Hematopoietic multipotent progenitor cell treated with erythropoietin and hydrocortisone succinate and interleukin-3 and kit ligand, for 8 days (in vitro differentiated cells): ENCODE data around the gene SNX21.
"Not testable (repeated sequence)": the region's sequence is repeated elsewhere in the genome, so short reads cannot be mapped to it uniquely, and the experiment has no call there.

Experiments
- DNase-seq: peaks from one replicate; pipeline ENCODE4 v3.0.0-alpha.2; 2015

The SNX21 gene

DNA sequence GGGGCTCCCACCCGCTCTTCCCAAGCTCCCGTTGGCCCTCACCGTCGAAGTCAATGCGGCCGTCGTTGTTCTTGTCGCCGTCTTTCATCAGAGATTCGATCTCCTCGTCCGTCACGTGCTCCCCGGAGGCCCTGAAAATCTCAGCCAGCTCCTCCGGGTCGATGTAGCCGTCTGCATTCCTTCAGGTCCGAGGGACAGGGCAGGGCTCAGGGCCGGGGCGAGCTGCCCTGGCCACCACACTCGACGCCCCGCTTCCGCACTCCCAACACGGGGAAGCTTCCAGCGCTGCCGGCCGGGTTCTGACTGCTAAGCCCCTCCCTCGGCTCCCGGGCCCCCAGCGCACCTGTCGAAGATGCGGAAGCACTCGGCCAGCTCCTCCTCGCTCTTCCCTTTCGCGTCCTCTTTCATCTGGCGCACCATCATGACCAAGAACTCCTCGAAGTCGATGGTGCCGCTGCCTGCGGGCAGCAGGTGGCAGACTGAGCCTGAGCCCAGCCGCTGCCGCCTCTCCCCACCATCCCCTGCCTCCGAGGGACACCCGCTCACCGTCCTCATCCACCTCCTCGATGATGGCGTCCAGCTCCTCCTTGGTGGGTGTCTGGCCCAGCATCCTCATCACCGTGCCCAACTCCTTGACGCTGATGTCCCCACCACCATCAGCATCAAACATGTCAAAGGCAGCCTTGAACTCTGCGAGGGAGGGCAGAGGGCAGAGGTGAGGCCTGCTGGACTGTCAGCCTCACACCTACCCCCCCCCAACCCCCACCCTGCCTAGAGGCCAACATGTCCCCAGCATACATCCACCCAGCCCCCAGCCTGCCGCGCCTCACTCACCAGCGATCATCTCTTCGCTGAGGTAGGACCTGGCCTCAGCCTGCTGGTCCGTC is 9.4 kb upstream of the SNX21 start:
- peak; percentile 68 for DNase-seq

DNA sequence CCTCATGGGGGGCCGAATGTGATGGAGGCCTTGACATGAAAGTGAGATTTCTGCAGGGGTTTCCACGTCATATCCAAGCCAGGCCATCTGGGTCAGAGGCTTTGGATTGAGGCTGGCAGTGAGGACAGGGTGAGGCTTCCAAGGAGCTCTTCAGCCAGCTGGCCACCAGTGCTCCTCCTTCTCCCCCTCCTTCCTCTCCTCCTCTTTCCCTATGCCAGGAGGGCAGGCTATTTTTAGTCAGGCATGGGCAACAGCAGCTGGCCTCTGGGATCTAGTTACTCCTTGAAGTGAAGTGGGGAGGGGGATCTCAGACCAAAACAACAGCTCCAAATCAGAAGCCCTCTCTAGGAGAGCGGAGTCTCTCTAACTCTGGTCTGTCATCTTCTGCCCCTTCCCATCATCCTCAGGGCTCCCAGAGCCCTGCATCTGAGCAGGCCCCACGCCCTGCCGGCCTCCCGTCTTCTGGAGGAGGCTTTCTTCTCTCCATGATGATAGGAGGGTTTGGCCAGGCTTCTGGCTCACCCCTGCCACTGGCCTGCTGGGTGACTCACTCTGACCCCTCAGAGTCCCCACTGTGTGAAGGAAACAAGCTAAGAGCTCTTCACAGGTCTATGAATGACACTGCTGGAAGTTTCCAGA is 7.1 kb upstream of the SNX21 start:
- no peak for DNase-seq

DNA sequence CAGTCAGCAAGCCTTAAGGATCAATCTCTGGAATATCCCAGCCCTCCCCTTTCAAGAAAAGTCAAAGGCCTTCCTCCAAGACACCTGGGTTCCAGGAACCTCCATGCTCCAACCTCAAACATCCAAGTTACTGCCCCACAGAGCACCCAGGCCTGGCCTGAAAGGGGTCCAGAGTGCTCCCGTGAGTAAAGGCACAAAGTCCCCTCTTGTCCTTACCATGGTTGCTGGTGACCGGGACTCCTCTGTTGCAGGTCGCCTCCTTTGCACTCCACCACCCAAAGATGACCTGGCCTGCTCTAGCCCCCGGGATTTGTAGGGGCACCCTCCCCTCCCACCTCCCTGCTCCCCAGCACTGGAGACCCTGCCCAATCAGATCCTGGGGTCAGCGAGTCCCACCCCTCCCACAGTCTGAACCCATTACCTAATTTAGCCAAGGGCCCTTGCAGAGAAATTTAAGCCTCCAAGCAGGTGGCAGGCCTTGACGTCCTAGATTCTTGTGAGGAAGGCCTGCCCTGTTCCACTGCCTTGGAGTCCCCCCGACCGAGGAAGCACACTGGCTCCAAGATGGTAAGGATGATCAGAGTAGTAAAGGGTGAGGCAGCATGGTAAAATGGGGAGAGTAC is 6.5 kb upstream of the SNX21 start, which contains the start of gene TNNC2:
Gene TNNC2, minus strand, starts transcription at position 283 of the 623 bp plus-strand sequence. Its CDS starts 64 bp downstream, at position 219.
- DNase-seq, result no peak

- no peak for DNase-seq
Observed at GRCh38 chr20:45827712-45828111, 5.9 kb upstream of the SNX21 start.

GRCh38 chr20:45828589-45828988 is 5.0 kb upstream of the SNX21 start:
- DNase-seq, result no peak

DNA sequence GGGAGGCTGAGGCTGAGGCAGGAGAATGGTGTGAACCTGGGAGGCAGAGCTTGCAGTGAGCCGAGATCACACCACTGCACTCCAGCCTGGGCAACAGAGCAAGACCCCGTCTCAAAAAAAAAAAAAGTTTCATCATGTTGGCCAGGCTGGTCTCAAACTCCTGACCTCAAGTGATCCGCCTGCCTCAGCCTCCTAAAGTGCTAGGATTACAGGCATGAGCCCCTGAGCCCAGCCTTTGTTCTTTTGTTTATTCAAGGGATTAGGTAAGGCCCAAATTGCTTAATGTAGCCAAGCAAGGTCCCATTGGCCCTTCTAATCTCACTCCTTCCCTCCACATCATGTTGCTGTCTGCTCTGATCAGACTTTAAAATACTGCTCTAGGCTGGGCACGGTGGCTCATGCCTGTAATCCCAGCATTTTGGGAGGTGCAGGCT is 3.9 kb upstream of the SNX21 start:
- DNase-seq, result not testable (repeated sequence)

DNA sequence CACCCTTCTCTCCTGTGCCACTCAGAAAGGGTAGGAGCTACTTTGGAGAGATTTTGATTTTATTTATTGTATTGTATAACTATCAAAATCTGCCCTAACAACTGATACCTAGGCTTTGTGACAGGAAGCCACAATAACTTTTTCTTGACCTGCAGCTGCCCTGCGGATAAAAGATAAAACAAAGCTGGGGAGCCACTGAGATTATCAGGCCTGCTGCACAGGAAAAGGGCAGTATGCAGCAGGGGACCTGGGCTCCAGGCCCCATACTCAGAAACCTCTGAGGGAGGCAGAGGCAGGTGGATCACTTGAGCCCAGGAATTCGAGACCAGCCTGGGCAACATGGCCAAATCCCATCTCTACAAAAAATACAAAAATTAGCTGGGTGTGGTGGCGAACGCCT is 980 bp upstream of the SNX21 start:
- DNase-seq, result peak; percentile 20

DNA sequence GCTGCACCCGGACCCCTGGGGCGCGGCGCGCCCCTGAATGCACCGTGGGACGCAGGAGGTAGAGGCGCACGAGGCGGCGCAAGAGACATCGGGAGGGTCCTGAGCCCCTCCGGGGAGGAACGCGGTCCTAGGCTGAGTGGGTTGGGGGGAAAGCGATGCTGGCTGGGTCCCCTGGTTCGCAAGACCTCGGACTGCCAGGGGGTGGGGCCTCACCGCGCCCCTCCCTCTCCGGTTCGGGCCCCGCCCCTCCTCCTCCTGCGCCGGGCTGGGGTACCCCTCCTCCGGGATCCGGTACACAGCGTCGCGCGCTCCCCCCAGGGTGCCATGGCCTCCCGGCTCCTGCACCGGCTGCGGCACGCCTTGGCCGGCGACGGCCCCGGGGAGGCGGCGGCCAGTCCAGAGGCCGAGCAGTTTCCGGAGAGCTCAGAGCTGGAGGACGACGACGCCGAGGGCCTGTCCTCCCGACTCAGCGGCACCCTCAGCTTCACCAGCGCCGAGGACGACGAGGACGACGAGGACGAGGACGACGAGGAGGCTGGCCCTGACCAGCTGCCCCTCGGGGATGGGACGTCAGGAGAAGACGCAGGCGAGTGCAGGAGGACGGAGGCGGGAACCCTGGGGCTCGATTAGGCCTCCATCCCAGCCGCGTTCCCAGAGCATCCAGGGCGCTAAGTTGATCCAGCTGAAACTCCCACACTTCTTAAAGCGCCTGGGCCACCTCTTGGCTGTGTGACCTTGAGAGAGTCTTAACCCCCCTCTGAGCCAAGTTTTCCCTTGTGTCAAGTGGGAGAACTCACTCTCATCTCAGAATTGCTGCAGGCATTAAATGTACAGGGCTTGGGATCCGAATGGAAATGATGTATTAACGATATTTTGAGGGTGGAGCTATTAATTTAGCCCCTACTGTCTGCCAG is 541 bp downstream of the SNX21 start:
- DNase-seq, result no peak

DNA sequence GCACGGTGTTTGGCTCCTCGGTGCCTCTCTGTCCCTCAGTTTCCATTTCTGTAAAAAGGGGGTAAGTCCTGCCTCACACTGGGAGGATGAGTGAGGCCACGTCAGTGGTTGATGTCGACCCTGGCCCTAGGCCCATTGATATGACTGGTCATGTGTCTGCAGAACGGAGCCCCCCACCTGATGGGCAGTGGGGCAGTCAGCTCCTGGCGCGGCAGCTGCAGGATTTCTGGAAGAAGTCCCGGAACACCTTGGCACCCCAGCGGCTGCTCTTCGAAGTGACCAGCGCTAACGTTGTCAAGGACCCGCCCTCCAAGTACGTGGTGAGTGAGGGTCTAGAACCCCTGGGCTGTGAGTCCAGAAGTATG is 1.2 kb downstream of the SNX21 start:
- no peak for DNase-seq

GRCh38 chr20:45835329-45835765 is 1.7 kb downstream of the SNX21 start:
- no peak for DNase-seq

DNA sequence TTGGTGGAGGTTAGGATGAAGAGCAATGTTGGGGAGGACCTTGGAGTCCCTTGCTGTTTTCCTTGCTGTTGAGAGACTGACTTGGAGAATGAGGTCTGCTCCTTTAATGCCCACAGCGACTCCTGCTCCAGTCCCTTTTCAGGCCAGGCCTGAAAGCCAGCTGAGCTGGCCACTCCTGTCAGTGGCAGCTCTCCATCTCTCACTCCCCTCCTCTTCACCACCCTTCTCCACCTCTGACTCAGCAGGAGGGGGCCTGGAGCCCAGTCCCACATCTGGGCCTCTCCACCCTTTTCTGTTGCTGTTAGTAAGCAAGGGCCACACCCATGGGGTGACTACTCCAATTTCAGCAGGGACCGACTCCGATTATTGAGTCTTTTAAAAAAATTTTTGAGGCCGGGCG is 2.2 kb downstream of the SNX21 start:
- DNase-seq, result peak; percentile 43

DNA sequence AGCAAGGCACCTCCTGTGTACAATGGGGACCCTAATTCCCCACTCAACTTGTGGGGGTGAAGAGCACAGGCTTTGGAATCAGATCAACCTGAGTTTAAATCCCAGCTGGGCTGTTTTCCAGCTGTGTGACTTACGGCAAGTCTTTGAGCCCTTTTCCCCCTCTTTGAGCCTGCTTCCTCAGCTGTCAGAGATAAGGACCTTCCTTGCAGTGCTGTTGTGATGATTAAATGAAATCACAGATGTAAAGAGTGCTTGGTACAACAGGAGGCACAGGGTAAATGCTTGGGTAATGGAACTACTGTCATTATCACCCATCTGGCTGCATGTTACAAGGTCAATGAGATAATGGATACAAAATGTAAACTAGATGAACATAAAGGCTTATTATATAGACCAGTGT is 3.2 kb downstream of the SNX21 start:
- peak; percentile 80 for DNase-seq

- no peak for DNase-seq
Observed at GRCh38 chr20:45840700-45841198, 7.2 kb downstream of the SNX21 start.

- no peak for DNase-seq
Observed at GRCh38 chr20:45841407-45842129, 8.0 kb downstream of the SNX21 start.

DNA sequence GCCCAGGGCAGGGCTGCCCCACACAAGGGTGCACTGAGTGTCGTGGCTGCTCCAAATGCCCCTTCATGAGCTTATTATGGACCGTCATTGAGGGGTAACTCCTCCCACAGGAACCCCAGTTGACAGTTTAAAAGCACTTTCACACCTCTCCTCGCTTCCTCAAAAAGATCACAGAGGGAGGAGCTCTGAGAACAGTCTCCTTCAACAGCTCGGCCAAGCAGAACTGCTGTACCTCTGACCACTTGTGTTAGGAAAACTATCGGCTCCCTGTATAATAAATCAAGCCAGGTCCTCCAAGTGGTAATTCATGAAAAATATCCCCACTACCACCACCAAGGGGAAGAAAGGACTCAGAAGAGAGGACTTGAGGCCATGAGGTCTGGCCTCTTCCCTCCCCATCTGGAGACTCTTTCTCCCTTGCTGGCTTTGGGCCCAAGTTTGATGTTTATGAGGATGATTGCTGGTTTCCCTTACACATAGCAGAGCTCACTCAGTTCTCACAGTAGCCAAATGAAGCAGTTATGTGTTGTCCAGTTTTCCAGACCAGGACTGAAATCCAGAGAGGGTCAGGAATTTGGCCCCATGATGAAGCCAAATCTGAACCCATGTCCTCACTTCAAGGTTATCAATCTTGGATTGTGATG is 8.7 kb downstream of the SNX21 start:
- no peak for DNase-seq

DNA sequence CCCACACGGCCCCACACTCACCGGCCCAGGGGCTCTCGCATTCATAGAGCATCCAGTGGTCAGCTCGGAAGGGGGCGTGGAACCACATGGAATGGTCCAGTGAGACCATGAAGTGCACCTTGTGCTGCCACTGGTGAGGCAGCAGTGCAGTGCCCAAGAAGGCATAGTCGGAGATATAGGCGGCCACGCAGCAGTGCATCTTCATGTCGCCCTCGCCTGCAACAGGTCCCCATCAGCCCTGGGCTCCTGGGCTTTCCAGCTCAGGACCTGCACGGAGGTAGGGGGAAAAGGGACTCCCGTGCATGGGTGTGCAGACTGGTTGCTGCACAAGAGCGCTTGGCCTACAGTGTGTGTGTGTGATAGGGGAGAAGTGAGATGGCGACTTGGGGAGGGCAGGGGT is 9.9 kb downstream of the SNX21 start:
- no peak for DNase-seq

- DNase-seq, result no peak
Observed at GRCh38 chr20:45845452-45845851, 11.9 kb downstream of the SNX21 start.

- no peak for DNase-seq
Observed at GRCh38 chr20:45848421-45848820, 14.8 kb downstream of the SNX21 start.

DNA sequence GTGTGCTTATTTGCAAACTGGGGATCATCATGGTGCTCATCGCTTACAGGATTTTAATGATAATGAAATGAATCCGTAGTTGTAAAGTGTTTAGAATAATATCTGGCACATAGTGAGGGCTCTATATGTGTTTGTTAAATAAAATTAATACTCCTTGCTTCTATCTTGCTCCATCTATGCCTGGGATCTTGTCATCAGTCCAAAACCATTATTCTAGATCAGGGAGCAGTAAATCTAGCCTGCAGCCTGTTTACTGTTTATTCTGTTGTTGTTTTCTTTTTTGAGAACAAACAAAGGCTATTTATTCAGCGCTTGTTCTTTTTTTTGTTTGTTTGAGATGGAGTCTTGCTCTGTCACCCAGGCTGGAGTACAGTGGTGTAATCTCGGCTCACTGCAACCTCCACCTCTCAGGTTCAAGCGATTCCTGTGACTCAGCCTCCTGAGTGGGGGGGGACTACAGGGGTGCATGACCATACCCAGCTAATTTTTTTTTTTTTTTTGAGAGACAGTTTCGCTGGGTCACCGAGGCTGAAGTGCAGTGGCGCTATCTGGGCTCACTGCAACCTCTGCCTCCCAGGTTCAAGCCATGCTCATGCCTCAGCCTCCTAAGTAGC is 15.5 kb downstream of the SNX21 start:
- no peak for DNase-seq

DNA sequence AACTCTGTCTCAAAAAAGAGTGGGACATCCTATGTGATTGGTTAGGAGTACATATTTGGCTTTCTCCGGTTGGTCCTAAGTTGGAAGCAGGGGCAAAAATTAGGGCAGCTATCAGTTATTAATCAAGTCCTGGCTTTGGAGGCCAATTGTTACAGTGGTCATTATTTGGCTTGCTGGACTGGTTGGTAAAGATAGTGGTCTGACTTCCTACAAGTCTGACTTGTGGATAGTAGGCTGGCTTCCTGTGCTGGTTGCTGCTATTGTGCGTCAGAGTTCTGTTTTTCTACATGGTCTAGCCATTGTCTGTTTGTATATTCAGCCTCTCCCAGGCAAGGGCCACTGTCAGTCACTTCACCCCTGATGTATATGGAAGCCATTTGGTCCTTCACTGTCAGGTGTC is 16.6 kb downstream of the SNX21 start:
- no peak for DNase-seq

GRCh38 chr20:45850926-45851325 is 17.3 kb downstream of the SNX21 start:
- DNase-seq, result peak; percentile 86
